GM18508 (cell line): ENCODE measurements around the gene CCT6B.
A peak's percentile ranks its signal among the peaks of the same experiment; 100 is the strongest.
"Not testable (repeated sequence)": the region's sequence is repeated elsewhere in the genome, so short reads cannot be mapped to it uniquely, and the experiment has no call there.

Source experiments
- ATAC-seq: cut with Tn5 transposase; IDR thresholded peaks from one replicate; pipeline ENCODE4 v1.9.1; 2021; ENCODE audit warnings: moderate number of reproducible peaks; ENCODE audit not compliant: insufficient read depth, unreplicated experiment

The CCT6B gene

GRCh38 chr17:34961093-34961911 lies at the start of gene CCT6B, which contains the start of gene ZNF830:
TSS of gene CCT6B (minus strand) at chr17:34961460. CDS start at chr17:34961393, 67 bp downstream.
TSS of gene ZNF830 (plus strand) at chr17:34961540. CDS start at chr17:34961567, 27 bp downstream.
- ATAC-seq = peak; percentile 62

DNA sequence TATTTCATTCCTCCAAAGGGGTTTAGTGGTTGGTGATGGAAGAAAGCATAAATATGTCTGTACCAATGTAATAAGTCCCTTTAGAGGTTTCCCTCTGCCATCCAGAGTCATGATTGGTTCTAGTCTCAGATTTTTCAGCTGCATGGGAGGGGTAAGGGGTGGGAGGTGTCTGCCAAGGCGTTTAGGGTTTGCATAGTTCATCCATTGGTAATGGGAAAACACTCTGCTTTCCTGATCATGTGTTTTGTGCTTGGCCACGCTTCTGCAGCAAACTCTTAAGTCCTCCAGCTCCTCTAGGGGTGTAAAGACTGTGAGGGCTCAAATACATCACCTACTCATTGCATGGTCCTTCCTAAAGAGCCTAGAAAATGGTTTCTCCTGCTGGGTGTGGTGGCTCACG lies 48.8 kb upstream of the CCT6B start:
- ATAC-seq = no peak

GRCh38 chr17:35006961-35007360 lies 45.7 kb upstream of the CCT6B start:
- ATAC-seq = no peak

- ATAC-seq = no peak
Observed at GRCh38 chr17:35006345-35006744, 45.1 kb upstream of the CCT6B start.

- no peak for ATAC-seq
Observed at GRCh38 chr17:35003778-35004177, 42.5 kb upstream of the CCT6B start.

DNA sequence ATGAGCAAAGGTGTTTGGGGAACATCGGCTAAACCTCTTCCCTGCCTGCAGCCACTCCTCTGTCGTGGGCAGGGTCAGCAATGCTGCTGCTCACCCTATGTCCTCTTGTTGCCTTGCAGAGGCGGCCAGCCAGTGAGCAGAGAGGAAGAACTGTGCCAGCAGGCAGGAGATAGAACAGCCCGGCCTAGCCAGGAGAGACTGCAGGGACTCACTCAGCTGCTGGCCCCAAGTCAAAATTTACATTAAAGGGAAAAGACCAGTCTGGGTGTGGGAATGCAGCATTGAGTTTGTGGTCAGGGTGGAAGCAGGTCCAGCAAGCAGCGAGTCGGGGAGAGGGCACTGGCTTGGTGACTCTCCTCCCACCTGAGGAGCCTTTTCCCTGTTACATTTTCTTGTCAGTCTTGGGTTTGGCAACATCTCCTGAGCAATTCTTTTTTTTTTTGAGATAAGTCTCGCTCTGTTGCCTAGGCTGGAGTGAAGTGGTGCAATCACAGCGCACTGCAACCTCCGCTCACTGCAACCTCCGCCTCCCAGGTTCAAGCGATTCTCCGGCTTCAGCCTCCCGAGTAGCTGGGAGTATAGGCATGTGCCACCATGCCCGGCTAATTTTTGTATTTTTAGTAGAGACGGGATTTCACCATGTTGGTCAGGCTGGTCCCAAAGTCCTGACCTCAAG lies 41.8 kb upstream of the CCT6B start:
- ATAC-seq = no peak

- ATAC-seq = no peak
Observed at GRCh38 chr17:35001549-35001948, 40.3 kb upstream of the CCT6B start.

- ATAC-seq = not testable (repeated sequence)
Observed at GRCh38 chr17:35000965-35001364, 39.7 kb upstream of the CCT6B start.

DNA sequence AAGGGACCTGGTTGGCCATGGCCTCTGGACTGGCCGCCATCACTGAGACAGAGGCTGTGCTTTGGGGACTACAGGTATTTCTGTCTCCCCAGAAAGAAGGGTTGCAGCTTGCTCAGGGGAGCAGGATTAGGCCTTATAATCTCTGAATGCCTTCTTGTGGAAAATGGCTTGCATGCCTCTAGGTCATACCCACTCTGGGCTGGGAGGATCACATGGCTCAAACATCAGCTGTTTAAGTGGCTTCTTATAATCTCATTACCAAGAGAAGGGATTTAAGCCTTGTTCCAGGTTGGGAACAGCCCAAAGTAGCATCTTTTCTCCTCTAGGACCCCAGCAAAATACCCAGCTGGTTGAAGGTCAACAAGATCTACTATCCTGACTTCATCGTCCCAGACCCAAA lies 38.2 kb upstream of the CCT6B start:
- no peak for ATAC-seq

- ATAC-seq = no peak
Observed at GRCh38 chr17:34998205-34998604, 36.9 kb upstream of the CCT6B start.

GRCh38 chr17:34997355-34997862 lies 36.1 kb upstream of the CCT6B start:
- no peak for ATAC-seq

GRCh38 chr17:34996422-34997285 lies 35.4 kb upstream of the CCT6B start:
- ATAC-seq = no peak

DNA sequence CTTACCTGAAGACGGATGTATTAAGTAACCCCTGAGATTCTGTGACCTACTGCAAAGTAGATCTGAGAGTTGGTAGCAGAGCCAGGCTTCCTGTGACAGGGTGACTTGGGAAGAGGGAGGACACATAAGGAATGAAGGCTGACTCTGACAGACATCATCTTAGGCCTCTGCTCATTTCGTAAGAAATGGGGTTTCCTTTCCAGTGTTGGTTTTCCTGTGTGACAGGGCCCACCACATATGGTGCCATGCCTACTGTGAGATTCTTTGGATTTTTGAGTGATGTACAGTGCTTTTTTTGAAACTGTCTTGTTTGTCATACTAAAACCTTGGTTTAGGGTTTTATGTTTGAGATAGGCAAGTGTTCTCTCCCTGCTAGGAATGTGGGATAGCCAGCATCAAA lies 31.8 kb upstream of the CCT6B start:
- no peak for ATAC-seq

GRCh38 chr17:34991606-34992005 lies 30.3 kb upstream of the CCT6B start:
- no peak for ATAC-seq

DNA sequence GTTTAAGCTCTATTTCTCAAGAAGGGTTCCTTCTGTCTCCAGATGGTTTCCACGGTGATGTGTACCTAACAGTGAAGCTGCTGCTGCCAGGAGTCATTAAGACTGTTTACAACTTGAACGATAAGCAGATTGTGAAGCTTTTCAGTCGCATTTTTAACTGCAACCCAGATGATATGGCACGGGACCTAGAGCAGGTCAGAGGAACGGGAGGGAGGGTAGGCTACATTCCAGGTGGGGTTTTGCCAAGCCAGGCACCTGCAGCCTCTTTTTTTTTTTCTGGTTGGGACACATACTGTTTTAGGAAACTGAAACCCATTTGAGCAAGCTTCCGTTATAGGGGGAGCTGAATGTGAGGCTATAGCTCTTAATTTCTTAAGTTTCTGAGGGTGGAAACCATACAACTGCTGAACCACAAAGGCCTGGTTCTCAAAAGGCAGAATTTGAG lies 29.7 kb upstream of the CCT6B start:
- ATAC-seq = no peak

- ATAC-seq = no peak
Observed at GRCh38 chr17:34989473-34989872, 28.2 kb upstream of the CCT6B start.

- no peak for ATAC-seq
Observed at GRCh38 chr17:34988644-34989043, 27.4 kb upstream of the CCT6B start.

DNA sequence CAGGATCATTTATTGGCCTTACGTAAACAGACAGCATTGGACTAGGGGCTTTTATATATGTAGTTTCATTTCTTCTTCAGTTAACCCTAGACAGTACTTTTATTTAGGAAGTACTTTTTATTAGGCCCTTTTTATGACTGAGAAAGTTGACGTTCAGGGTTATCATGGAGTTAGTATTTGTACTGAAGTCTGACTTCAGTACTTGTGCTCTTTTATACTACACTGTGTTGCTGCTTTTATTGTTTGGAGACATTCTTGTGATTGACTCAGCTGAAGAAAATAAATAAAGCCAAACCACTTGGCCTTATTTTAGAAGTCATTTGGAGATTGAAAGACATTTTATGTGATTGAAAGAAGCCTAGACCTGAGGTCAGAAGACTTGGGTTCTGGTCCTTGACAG lies 26.0 kb upstream of the CCT6B start:
- ATAC-seq = no peak

GRCh38 chr17:34981538-34982241 lies 20.4 kb upstream of the CCT6B start:
- ATAC-seq = no peak
